Measurements from ENCODE around the gene NPC1.

DNA sequence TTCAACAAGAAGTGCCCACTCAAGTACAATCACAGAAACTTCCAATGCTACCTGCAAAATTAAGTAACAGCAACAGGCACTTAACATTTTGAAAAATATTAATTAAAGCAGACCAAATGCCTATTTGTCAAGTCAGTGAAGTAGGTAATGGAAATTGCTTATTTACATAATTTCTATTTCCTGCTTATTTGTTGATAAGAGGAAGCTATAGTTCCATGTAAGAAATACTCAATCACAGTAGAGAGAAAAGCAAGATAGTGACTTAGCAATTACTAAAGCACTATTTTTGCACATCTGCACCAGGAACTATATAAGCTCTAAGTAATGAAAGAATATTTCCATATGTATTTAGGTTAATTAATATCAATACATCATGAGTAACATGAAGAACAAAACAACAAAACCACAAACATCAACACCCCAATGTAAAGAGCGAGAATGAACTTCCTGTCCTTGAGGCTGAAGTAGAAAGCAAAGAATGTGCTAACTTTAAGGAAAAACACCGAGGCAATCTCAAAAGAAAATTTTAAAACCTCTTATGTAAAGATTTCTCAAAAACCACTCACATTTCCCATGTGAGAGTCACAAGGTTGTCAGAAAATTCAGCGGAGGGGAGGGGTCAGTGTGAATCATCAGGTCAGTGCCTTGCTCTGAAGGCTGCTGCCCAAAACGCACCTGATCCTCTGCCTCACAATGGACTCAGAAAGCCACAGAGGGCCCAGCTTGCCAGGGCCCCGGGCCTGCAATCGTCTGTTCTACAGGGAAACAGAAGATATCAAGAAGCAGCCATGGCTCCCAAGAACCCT is 12.5 kb downstream of the NPC1 start:
- no peak for TF ChIP-seq EGR1 (IDR thresholded peaks at IDR 0.05; ENCODE audit: low read depth)
- TF ChIP-seq, protein P1, sequence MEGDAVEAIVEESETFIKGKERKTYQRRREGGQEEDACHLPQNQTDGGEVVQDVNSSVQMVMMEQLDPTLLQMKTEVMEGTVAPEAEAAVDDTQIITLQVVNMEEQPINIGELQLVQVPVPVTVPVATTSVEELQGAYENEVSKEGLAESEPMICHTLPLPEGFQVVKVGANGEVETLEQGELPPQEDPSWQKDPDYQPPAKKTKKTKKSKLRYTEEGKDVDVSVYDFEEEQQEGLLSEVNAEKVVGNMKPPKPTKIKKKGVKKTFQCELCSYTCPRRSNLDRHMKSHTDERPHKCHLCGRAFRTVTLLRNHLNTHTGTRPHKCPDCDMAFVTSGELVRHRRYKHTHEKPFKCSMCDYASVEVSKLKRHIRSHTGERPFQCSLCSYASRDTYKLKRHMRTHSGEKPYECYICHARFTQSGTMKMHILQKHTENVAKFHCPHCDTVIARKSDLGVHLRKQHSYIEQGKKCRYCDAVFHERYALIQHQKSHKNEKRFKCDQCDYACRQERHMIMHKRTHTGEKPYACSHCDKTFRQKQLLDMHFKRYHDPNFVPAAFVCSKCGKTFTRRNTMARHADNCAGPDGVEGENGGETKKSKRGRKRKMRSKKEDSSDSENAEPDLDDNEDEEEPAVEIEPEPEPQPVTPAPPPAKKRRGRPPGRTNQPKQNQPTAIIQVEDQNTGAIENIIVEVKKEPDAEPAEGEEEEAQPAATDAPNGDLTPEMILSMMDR (IDR thresholded peaks at IDR 0.05 in 2 of 3, conservative IDR thresholded peaks at IDR 0.05 in 1 of 3; ENCODE audit: borderline replicate concordance in 1 of 3, insufficient read depth in 1 of 3, low read depth in 2 of 3, low read length in 2 of 3) = no peak
- TF ChIP-seq POLR2A (IDR thresholded peaks at IDR 0.05; ENCODE audit: borderline replicate concordance, extremely low read depth, insufficient read depth, insufficient read length) = no peak
- no peak for TF ChIP-seq CEBPB (IDR thresholded peaks at IDR 0.05; ENCODE audit: low read depth)
- no peak for TF ChIP-seq CBX3 (IDR thresholded peaks at IDR 0.05; ENCODE audit: low read depth)
- no peak for TF ChIP-seq YY1 (IDR thresholded peaks at IDR 0.05; ENCODE audit: extremely low read depth, insufficient replicate concordance, low read depth, low read length)
- TF ChIP-seq, protein P2, sequence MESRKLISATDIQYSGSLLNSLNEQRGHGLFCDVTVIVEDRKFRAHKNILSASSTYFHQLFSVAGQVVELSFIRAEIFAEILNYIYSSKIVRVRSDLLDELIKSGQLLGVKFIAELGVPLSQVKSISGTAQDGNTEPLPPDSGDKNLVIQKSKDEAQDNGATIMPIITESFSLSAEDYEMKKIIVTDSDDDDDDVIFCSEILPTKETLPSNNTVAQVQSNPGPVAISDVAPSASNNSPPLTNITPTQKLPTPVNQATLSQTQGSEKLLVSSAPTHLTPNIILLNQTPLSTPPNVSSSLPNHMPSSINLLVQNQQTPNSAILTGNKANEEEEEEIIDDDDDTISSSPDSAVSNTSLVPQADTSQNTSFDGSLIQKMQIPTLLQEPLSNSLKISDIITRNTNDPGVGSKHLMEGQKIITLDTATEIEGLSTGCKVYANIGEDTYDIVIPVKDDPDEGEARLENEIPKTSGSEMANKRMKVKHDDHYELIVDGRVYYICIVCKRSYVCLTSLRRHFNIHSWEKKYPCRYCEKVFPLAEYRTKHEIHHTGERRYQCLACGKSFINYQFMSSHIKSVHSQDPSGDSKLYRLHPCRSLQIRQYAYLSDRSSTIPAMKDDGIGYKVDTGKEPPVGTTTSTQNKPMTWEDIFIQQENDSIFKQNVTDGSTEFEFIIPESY (IDR thresholded peaks at IDR 0.05; ENCODE audit: extremely low read depth, insufficient replicate concordance, low read length) = no peak
- TF ChIP-seq, protein P3, sequence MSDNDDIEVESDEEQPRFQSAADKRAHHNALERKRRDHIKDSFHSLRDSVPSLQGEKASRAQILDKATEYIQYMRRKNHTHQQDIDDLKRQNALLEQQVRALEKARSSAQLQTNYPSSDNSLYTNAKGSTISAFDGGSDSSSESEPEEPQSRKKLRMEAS (IDR thresholded peaks at IDR 0.05) = no peak
- no peak for TF ChIP-seq EZH2phosphoT487 (IDR thresholded peaks at IDR 0.05; ENCODE audit: borderline replicate concordance)
- TF ChIP-seq RAD21 (IDR thresholded peaks at IDR 0.05; ENCODE audit: low read depth) = no peak
- TF ChIP-seq, protein P4, sequence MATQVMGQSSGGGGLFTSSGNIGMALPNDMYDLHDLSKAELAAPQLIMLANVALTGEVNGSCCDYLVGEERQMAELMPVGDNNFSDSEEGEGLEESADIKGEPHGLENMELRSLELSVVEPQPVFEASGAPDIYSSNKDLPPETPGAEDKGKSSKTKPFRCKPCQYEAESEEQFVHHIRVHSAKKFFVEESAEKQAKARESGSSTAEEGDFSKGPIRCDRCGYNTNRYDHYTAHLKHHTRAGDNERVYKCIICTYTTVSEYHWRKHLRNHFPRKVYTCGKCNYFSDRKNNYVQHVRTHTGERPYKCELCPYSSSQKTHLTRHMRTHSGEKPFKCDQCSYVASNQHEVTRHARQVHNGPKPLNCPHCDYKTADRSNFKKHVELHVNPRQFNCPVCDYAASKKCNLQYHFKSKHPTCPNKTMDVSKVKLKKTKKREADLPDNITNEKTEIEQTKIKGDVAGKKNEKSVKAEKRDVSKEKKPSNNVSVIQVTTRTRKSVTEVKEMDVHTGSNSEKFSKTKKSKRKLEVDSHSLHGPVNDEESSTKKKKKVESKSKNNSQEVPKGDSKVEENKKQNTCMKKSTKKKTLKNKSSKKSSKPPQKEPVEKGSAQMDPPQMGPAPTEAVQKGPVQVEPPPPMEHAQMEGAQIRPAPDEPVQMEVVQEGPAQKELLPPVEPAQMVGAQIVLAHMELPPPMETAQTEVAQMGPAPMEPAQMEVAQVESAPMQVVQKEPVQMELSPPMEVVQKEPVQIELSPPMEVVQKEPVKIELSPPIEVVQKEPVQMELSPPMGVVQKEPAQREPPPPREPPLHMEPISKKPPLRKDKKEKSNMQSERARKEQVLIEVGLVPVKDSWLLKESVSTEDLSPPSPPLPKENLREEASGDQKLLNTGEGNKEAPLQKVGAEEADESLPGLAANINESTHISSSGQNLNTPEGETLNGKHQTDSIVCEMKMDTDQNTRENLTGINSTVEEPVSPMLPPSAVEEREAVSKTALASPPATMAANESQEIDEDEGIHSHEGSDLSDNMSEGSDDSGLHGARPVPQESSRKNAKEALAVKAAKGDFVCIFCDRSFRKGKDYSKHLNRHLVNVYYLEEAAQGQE (IDR thresholded peaks at IDR 0.05; ENCODE audit: low read depth) = no peak
- no peak for TF ChIP-seq POLR2AphosphoS5 (IDR thresholded peaks at IDR 0.05; ENCODE audit: low read depth, low read length)
